Measurements from ENCODE around the gene BEST2. TPM values are rescaled to one million over a fixed set of nuclear protein-coding genes. Genes with fewer than 3 reads are reported as not detected.

BEST2 gene
- total RNA-seq, 1 donor from 2014 or later = 0.10 TPM

DNA sequence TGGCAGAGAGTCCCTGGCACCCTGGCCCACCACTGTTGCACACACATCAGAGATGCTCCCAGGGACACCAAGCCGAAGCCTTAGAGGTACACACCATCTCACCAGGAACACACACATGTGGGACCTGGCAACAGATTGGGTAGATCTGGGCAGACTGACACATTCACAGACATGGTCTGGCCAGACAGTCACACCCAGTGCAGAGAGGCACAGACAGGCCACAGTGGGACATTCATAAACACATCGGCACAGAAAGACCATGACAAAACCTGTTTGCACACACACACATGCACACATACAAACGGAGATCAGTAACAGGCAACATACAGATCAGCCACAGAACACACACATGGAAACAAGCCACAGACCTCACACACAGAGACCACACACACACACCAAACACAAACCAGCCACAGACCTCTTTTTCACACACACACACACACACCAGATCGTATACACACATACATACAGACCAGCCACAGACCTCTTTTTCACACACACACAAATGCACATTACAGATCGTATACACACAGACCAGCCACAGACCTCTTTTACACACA lies 33.4 kb downstream of the BEST2 start:
- intact Hi-C loops (cut with micrococcal nuclease) = loop anchor here (10.0 kb wide), 1 partner anchor 1740 kb away; the partner anchor contains the start of gene TECR

DNA sequence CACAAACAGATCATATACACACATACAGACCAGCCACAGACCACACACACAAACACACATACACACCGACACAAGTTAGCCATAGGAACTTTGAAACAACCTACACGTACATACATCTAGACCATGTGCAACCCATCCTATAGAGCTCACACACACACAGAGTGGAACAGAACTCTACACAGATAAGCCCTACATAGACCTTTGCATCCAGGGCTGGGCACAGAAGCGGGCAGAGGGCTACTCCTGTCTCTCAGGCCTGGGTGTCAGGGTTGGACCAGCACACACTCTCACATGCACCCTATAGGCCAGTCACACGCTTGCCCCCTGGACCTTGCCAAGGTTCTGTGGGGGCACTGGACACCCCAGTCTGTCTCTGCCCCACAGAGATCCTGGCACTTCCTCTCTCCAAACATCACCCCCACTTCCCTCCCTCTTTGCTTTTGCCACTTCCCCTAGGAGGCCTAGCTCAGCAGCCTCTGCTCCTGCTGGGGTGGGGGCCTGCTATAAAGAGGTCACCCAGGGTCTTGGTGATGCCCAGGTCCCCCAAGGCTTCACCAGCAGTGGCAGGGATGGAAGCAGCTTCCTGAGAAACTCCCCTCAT lies 33.9 kb downstream of the BEST2 start:
- intact Hi-C loops (cut with micrococcal nuclease) = loop anchor here (10.0 kb wide), 1 partner anchor 1739 kb away; the partner anchor contains the start of gene TECR

DNA sequence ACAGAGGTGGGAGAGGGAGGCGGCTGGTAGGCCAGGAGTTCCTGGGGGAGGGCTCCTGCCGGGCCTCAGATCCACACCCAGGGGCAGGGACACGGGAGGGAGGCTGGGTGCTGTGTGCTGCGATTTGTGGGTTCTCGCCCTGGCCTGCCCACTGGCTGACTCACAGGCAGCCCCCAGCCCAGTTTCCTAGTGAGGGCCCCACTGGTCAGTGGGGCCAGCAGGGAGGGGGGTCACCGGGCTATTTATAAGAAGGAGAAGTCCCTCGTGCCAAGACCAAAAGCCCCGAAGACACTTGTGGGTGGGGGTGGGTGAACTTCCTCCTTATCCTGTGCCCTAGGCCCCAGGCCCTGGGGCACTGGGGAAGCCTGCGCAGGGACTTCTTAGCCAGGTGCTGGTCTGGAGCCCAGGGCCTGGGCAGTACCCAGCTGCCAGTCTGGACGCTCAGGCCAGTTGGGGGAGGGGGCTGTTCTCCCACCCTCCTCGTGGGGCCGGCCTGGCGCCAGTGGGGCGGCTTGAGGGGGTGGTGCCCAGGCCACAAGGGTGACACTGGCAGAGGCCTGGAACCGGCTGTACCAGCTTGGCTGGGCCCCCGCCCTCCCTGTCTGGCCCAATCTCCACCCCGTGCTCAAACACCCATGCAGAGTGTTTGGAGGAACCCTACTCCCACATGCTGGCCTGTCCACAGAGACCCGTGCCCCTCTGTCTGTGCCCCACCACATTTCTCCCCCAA lies 34.7 kb downstream of the BEST2 start:
- intact Hi-C loops (cut with micrococcal nuclease) = loop anchor here (10.0 kb wide), 1 partner anchor 1738 kb away; the partner anchor contains the start of gene TECR

DNA sequence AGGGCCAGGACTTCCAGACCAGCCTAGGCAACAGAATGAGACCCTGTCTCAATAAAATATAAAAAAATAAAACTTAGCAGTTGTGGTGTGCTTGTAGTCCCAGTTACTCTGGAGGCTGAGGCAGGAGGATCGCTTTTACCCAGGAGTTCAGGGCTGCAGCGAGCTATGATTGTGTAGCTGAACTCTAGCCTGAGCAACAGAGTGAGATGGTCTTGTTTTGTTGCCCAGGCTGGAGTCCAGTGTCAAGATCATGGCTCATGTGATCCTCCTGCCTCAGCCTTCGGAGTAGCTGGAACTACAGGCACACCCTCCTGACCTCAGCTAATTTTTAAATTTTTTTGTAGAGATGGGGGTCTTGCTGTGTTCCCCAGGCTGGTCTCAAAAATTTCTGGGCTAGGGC lies 35.4 kb downstream of the BEST2 start:
- intact Hi-C loops (cut with micrococcal nuclease) = loop anchor here (10.0 kb wide), 1 partner anchor 1738 kb away; the partner anchor contains the start of gene TECR

DNA sequence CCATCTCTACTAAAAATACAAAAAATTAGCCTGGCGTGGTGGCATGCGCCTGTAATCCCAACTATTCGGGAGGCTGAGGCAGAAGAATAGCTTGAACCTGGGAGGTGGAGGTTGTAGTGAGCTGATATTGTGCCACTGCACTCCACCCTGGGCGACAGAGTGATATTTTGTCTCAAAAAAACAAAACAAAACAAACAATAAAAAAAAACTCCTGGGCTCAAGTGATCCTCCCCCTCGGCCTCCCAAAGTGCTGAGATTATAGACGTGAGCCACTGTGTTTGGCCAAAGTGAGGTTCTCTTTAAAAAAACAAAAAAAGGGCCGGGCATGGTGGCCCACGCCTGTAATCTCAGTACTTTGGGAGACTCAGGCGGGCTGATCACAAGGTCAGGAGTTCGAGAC lies 35.9 kb downstream of the BEST2 start:
- intact Hi-C loops (cut with micrococcal nuclease) = loop anchor here (10.0 kb wide), 1 partner anchor 1737 kb away; the partner anchor contains the start of gene TECR

DNA sequence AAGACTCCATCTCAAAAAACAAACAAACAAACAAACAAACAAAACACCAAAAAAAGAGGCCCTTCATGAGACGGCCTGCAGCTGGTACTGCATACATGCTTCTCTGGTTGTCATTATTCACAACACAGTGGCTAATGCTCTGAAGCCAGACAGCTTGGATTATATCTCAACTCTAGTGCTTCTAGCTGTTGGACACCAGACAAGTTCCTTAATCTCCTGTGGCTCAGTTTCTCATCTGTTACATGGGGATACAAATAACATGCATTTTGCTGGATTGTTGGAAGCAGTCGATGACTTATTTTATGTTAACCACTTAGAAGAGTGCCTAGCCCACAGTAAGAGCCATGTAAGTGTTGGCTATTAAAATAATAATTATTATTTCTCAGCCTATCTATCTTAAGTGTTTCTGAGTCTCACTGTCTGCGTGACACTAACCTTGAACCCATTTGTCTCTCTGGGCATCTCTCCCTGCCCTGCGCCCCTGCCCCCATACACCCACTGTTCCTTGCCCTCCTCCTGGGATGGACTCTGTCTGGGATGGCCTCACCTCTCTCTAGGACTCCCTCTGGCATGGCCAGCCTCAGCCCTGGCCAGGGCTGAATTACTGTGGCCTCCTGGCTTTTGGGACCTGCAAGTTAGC lies 36.6 kb downstream of the BEST2 start:
- intact Hi-C loops (cut with micrococcal nuclease) = loop anchor here (10.0 kb wide), 1 partner anchor 1737 kb away; the partner anchor contains the start of gene TECR

DNA sequence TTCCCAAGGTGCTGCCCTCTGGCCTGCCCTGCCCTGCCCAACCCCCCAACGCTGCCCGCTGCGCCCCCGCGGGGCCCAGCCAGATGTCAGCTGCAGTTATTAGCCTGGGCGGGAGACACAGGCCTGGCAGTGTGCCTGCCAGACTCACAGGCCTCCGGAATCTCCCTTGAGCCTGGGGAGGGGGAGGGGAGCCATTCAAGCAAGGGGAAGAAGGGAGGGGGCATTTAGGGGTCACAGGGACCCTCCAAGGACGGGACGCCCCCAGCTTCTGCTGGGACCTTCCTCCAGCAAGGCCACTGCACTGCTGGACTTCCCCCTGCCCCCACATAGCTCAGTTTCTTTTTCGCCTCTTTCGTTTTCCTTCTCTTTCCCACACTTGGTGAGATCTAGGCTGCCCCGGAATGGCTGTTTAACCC lies 37.1 kb downstream of the BEST2 start:
- intact Hi-C loops (cut with micrococcal nuclease) = loop anchor here (1.0 to 10.0 kb wide), 2 partner anchors 10 to 1736 kb away; partner anchors contain the start of gene TECR

DNA sequence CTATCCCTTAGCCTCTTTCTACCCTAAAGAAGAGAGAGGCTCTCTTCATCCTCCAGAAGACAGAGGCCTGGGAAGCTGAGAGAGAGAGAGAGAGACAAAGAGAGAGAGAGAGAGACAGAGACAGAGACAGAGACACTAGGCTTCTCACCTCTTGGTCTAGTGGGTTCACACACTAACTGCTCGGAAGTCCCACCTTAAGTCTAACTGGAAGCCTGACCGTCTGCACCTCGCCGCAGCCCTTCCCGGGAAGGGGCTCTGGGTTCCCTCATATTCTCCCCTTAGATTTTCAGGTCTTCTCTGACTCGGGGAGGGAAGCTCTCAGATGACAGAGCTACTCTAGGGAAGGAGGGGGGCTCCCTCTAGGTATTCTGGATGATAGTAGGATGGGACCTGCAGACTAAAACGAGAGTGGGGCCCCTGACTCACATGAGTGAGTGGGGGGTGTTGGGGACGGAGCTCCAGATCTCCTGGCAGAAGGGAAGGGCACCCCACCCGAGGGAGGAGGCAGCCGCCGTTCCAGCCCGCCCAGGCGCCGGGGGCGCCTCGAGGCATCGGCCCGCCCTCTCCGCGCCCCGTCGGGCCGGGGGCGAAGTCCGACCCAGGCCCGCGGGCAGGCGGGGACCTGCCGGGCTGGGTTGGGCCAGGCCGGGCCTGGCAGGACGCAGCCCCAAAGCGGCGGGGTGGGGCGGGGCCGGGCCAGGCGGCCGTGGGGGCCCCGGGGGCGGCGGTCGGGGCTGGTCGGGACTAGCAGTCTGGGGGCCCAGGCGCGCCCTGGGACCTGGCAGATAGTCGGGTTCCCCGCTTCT lies 37.7 kb downstream of the BEST2 start:
- intact Hi-C loops (cut with micrococcal nuclease) = loop anchor here (1.0 to 10.0 kb wide), 2 partner anchors 11 to 1736 kb away; partner anchors contain the start of gene TECR

DNA sequence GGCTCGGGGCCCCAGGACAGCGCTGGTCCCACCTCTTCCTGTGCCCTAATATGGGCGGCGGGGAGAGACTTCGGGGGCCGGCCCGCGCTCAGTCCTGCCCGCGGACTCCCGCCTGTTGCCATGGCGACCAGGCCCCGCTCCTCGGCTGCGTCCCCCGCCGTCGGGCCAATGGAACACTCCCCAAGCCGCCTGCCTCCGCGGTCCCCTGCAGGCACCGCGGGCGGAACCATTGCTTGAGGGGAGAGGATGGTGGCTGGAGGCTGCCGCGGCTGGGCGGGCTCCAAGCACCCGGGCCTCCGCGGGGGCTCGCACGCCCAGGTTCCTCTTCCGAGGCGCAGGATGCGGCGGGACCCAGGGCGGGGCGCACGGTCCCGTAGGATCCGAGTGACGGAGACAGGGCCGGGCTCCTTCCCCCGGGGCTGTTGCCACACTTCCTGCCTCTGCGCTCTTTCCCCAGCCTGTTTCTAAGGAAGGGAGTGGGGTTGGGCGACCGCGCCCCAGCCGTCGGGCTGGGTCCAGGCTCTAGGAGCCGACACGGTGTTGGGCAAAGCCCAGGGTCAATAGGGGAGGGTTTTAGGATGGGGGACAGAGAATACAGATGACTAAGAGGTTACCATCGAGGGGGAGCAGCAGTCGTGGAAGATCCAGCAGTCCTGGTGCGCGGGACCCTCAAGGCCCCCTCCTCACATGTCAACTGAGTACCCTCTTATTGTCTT lies 38.5 kb downstream of the BEST2 start:
- intact Hi-C loops (cut with micrococcal nuclease) = loop anchor here (1.0 to 10.0 kb wide), 6 partner anchors 12 to 1735 kb away; partner anchors contain the start of genes CALR, DHPS, IER2 and STX10

DNA sequence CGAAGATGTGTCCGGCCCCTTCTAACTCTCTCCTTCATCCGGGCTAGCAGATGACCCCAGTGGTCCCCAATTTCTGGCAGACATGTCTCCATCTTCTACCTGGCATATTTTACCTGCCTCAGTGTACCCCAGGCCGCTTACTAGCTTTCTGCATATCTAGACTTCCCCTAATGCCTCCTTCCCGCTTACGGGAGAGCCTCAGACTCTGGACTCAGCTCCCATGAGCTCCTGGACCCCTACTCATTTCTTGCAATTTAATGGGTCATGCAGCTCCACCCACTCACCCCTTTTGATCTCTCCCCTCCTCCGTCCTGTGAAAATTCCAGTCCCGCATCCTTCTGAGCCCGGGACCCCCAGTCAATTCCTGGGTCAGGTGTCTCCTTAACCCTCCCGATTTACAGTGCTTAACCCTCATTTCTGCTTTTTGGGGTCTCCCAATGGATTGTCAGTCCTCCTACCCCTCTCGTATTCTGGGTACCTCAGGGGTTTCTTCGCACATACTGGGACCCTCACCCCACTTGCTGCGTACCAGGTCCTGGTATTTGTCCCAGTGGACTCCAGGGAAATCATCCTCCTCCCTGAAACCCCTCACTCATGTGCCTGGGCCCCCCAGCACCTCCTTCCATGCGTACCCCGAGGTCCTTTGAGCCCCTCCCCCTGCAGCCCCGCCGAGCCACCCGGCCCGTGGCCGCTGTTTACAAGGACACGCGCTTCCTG lies 39.2 kb downstream of the BEST2 start:
- intact Hi-C loops (cut with micrococcal nuclease) = loop anchor here (1.0 to 5.0 kb wide), 6 partner anchors 8 to 365 kb away; partner anchors contain the start of genes CALR, DHPS, IER2 and STX10

DNA sequence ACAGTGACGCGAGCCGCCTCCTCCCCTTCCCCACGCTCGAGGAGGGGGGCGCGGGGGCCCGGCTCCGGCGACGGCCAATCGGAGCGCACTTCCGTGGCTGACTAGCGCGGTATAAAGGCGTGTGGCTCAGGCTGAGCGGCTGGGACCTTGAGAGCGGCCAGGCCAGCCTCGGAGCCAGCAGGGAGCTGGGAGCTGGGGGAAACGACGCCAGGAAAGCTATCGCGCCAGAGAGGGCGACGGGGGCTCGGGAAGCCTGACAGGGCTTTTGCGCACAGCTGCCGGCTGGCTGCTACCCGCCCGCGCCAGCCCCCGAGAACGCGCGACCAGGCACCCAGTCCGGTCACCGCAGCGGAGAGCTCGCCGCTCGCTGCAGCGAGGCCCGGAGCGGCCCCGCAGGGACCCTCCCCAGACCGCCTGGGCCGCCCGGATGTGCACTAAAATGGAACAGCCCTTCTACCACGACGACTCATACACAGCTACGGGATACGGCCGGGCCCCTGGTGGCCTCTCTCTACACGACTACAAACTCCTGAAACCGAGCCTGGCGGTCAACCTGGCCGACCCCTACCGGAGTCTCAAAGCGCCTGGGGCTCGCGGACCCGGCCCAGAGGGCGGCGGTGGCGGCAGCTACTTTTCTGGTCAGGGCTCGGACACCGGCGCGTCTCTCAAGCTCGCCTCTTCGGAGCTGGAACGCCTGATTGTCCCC lies 39.9 kb downstream of the BEST2 start, which contains the start of gene JUNB:
JUNB (plus strand) TSS at position 142 of the 706 bp plus-strand sequence; CDS start at position 428, 286 bp downstream.
- intact Hi-C loops (cut with micrococcal nuclease) = loop anchor here (1.0 to 5.0 kb wide), 6 partner anchors 9 to 364 kb away; partner anchors contain the start of genes CALR, DHPS, IER2 and STX10

DNA sequence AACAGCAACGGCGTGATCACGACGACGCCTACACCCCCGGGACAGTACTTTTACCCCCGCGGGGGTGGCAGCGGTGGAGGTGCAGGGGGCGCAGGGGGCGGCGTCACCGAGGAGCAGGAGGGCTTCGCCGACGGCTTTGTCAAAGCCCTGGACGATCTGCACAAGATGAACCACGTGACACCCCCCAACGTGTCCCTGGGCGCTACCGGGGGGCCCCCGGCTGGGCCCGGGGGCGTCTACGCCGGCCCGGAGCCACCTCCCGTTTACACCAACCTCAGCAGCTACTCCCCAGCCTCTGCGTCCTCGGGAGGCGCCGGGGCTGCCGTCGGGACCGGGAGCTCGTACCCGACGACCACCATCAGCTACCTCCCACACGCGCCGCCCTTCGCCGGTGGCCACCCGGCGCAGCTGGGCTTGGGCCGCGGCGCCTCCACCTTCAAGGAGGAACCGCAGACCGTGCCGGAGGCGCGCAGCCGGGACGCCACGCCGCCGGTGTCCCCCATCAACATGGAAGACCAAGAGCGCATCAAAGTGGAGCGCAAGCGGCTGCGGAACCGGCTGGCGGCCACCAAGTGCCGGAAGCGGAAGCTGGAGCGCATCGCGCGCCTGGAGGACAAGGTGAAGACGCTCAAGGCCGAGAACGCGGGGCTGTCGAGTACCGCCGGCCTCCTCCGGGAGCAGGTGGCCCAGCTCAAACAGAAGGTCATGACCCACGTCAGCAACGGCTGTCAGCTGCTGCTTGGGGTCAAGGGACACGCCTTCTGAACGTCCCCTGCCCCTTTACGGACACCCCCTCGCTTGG lies 40.7 kb downstream of the BEST2 start:
- intact Hi-C loops (cut with micrococcal nuclease) = loop anchor here (5.0 kb wide), 1 partner anchor 180 kb away; the partner anchor contains the start of genes ZNF490 and ZNF791

DNA sequence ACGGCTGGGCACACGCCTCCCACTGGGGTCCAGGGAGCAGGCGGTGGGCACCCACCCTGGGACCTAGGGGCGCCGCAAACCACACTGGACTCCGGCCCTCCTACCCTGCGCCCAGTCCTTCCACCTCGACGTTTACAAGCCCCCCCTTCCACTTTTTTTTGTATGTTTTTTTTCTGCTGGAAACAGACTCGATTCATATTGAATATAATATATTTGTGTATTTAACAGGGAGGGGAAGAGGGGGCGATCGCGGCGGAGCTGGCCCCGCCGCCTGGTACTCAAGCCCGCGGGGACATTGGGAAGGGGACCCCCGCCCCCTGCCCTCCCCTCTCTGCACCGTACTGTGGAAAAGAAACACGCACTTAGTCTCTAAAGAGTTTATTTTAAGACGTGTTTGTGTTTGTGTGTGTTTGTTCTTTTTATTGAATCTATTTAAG lies 41.3 kb downstream of the BEST2 start:
- intact Hi-C loops (cut with micrococcal nuclease) = loop anchor here (1.0 to 5.0 kb wide), 2 partner anchors 71 to 181 kb away; partner anchors contain the start of genes ZNF490 and ZNF791

DNA sequence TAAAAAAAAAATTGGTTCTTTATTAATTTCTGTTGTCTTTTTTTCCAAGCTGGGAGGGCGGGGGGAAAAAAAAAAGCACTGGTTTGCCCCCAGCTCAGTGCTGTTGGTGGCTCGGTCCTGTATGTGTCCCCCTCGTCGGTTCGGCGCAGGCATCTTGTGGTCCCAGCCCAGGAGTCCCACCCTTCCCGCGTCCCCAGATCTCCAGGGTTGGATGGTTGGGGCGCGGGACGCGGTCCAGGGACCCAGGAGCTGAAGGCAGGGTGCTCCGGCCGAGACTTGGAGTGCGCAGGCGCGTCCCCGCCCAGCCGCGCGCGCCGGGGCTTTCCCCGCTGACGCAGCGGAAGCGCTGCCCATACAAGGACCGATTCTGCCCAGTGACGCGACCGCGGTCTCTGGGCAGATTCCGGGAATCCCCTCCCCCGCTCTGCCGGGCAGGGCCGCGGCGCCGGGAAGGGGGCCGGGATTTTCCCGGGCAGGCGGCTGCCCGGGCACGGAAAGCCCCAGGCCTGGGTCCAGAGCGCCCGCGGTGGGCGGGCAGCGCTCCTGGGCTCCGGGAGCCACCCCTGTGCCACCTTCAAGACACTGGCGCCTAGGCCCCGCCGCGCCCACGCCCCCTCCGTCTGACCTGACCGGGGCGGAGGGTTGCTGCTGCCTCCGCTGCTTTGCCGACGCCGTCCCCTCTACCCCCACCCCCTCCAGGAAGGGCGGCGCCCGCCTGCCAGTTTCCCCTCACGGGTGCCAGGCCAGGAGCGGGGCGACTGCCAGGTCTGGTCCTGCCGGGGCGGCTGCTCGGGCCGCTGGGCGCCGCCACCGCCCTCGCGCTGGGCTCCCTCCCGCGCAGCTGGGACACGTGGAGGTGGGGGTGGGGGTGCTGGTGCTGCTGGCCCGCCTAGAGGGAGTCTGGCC lies 42.0 kb downstream of the BEST2 start:
- intact Hi-C loops (cut with micrococcal nuclease) = loop anchor here (1.0 to 5.0 kb wide), 2 partner anchors 71 to 181 kb away; partner anchors contain the start of genes ZNF490 and ZNF791

DNA sequence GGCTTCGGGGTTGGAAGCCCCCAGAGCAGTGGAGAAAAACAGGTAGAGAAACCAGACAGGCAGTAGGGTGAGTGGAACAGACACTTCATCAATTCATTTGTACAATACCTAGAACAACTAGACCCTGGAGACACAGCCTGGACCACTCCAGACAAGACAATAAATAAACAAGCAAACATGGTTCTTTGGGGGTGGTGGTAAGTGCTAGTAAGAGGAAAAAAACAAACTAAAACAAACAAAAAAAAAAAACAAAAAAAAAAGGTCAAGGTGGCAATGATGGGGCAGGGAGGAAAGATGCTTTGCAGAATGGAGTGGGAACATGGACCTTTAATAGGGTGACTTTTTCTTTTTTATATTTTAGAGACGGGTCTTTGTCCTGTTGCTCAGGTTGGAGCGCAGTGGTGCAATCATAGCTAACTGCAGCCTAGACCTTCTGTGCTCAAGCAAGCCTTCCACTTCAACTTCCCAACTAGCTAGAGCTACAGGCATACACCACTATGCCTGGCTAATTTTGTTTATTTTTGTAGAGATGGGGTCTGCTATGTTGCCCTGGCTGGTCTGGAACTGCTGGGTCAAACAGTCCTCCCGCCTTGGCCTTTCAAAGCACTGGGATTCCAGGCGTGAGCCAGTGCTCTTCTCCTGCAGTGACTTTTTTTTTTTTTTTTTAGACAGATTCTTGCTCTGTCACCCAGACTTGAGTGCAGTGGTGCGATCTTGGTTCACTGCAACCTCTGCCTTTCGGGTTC lies 42.8 kb downstream of the BEST2 start:
- intact Hi-C loops (cut with micrococcal nuclease) = loop anchor here (5.0 kb wide), 1 partner anchor 182 kb away; the partner anchor contains the start of genes ZNF490 and ZNF791
